CD4-positive, CD25-positive, alpha-beta regulatory T cell (primary cell): ENCODE measurements around the gene DSTN. TPM values are rescaled to one million over a fixed set of nuclear protein-coding genes. Genes with fewer than 3 reads are reported as not detected.

Experiments
- ATAC-seq, 2 donors: fragments of 150-1000 bp; cut with Tn5 transposase; one replicate each; pipeline ENCODE4 v1.10.0; 2021; ENCODE audit warnings: low read depth in 2 of 2, moderate number of reproducible peaks in 2 of 2, moderate library complexity in 1 of 2
- DNase-seq, 3 donors: peaks; one replicate each; pipeline versions ENCODE4 v3.0.0 to v3.0.0-alpha.2; 2012 to 2022; ENCODE audit warnings: mixed read lengths in 1 of 3
- H3K27ac ChIP-seq: one replicate; pipeline ENCODE4 v1.7.0; 2013; ENCODE audit warnings: mild to moderate bottlenecking, low read length; ENCODE audit not compliant: insufficient read depth, poor library complexity, severe bottlenecking
- H3K27me3 ChIP-seq: one replicate; pipeline ENCODE4 v1.7.0; 2013; ENCODE audit warnings: low read length; ENCODE audit not compliant: control insufficient read depth, insufficient read depth
- H3K36me3 ChIP-seq: one replicate; pipeline ENCODE4 v1.7.0; 2013; ENCODE audit warnings: mild to moderate bottlenecking, low read length, moderate library complexity; ENCODE audit not compliant: control insufficient read depth, insufficient read depth
- H3K4me1 ChIP-seq: 2 replicates; pipeline ENCODE4 v1.7.0; 2013; ENCODE audit warnings: mild to moderate bottlenecking, low read length; ENCODE audit not compliant: insufficient read depth, control insufficient read depth, poor library complexity, severe bottlenecking
- H3K4me3 ChIP-seq: one replicate; pipeline ENCODE4 v1.7.0; 2013; ENCODE audit warnings: low read depth, mild to moderate bottlenecking, low read length, moderate library complexity
- H3K9me3 ChIP-seq, 2 experiments: 1 replicate in 1 of 2; 2 replicates in 1 of 2; pipeline ENCODE4 v1.7.0; 2013; ENCODE audit warnings: low read length in 2 of 2, mild to moderate bottlenecking in 1 of 2, moderate library complexity in 1 of 2; ENCODE audit not compliant: control insufficient read depth in 2 of 2
- H3K27ac Mint-ChIP-seq, 3 donors: one replicate each; pipeline ENCODE4 v1.8.0; 2020 to 2022; ENCODE audit warnings: mild to moderate bottlenecking in 3 of 3, mixed read lengths in 3 of 3, moderate library complexity in 2 of 3
- H3K27me3 Mint-ChIP-seq: one replicate; pipeline ENCODE4 v1.8.0; 2022; ENCODE audit warnings: mild to moderate bottlenecking, mixed read lengths
- H3K36me3 Mint-ChIP-seq: one replicate; pipeline ENCODE4 v1.8.0; 2020; ENCODE audit warnings: mixed read lengths
- H3K4me1 Mint-ChIP-seq, 4 donors: one replicate each; pipeline ENCODE4 v1.8.0; 2020 to 2022; ENCODE audit warnings: mixed read lengths in 4 of 4, mild to moderate bottlenecking in 1 of 4
- H3K4me3 Mint-ChIP-seq, 4 donors: one replicate each; pipeline ENCODE4 v1.8.0; 2020 to 2022; ENCODE audit warnings: mild to moderate bottlenecking in 4 of 4, mixed read lengths in 4 of 4, moderate library complexity in 3 of 4
- H3K9me3 Mint-ChIP-seq, 7 donors: one replicate each; pipeline ENCODE4 v1.8.0; 2020 to 2022; ENCODE audit warnings: mixed read lengths in 7 of 7, mild to moderate bottlenecking in 3 of 7, moderate library complexity in 2 of 7
- polyA plus RNA-seq, 4 donors: library from polyadenylated mRNA; unstranded; fragments of 300-500 nt; fragmentation: Illumina TruSeq; gene quantifications; one replicate each; pipeline ENCODE4 v1.2.3, GENCODE V29; 2021
- total RNA-seq: library from RNA; stranded (reverse); gene quantifications from one replicate; pipeline ENCODE4 v1.2.3, GENCODE V29; 2022

DSTN gene
- total and polyA plus RNA-seq, 5 donors from 2014 or later = 50.6 to 145 (median 106) TPM

DNA sequence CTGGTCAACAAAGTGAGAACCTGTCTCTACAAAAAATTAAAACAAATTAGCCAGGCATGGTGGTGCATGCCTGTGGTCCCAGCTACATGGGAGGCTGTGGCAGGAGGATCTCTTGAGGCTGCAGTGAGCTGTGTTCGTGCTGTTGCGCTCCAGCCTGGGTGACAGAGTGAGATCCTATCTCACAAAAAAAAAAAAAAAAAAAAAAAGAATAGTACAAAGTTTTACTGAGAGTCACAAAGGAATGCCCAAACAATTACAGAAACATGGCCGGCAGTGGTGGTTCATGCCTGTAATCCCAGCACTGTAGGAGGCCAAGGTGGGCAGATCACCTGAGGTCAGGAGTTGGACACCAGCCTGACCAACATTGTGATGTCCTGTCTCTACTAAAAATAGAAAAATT is 14.8 kb upstream of the DSTN start:
- no peaks in the 10 kb centered on the region for H3K27me3 ChIP-seq
- no peaks in the 10 kb centered on the region for H3K9me3 ChIP-seq
- no peaks in the 10 kb centered on the region for H3K4me1 ChIP-seq
- no peak for ATAC-seq
- H3K27me3 Mint-ChIP-seq = peaks cover 6% of the 10 kb centered on the region
- no peaks in the 10 kb centered on the region for H3K4me1 Mint-ChIP-seq
- peaks cover 0 to 2% (median 0%) of the 10 kb centered on the region in 7 donors for H3K9me3 Mint-ChIP-seq
- H3K36me3 Mint-ChIP-seq = no peaks in the 10 kb centered on the region
- H3K4me3 Mint-ChIP-seq = no peak overlapping the region
- no peak for DNase-seq
- H3K27ac ChIP-seq = no peak overlapping the region
- H3K36me3 ChIP-seq = no peaks in the 10 kb centered on the region
- H3K27ac Mint-ChIP-seq = no peak overlapping the region
- no peak overlapping the region for H3K4me3 ChIP-seq

DNA sequence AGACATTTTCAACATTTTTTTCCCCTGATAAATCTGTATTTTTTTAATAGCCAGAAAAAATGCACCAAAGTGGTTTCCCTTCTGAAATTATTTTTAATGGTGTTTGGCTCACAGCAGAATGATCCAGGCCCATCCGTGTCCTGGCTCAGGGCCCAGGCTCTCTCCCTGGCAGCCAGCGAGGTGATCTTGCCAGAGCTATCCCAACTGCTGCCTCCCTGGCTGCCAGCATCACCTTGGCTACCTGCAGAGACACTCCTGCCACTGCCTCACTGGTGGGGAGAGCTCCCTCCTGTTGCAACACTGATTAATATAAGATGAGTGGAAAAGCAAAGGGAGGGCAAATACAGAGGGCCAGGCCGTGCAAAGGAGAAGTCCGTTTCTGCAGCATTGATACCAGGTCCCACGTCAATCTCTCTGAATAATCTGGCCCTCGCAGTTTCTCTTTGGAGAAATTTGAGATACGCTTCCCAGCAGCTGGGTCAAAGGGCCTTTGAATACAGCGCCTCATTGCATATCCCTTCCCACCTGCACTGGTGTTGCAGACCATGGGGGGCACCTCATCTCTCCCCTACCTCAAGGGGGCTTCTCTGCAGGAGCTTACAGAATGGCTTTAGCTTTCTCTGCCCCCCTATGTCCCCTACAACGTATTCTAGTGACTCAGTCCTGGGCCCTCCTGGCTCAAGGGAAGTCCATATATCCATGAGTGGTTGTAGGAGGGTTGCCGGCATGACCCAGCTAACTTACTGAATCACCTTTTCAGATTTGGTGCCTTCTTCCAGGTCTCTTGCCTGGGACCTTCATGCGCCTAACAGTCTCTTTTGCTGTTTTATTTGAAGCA is 12.8 kb upstream of the DSTN start:
- no peaks in the 10 kb centered on the region for H3K4me1 Mint-ChIP-seq
- H3K27me3 ChIP-seq = no peaks in the 10 kb centered on the region
- DNase-seq (no peak), ATAC-seq (no peak)
- no peak overlapping the region for H3K4me3 ChIP-seq
- H3K36me3 ChIP-seq = no peaks in the 10 kb centered on the region
- H3K4me1 ChIP-seq = no peaks in the 10 kb centered on the region
- peaks cover 0 to 2% (median 0%) of the 10 kb centered on the region in 7 donors for H3K9me3 Mint-ChIP-seq
- no peaks in the 10 kb centered on the region for H3K9me3 ChIP-seq
- no peak overlapping the region for H3K4me3 Mint-ChIP-seq
- H3K27ac ChIP-seq = no peak overlapping the region
- no peaks in the 10 kb centered on the region for H3K36me3 Mint-ChIP-seq
- H3K27ac Mint-ChIP-seq = no peak overlapping the region
- H3K27me3 Mint-ChIP-seq = no peaks in the 10 kb centered on the region

DNA sequence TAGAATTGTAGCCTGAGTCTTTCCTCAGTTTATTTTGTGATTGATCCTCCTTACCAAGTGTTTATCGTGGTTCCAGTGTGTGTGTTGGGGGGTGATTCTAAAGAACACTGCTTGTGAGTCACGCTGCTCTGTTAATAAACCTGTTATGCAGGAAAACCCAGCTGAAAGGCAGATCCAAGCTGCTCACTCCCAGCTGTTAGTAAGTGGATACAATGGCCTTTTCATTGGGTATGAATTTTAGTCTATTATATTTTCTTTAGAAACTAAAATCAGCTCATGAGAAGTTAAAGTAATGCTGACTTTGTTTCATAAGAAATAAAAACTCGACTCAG is 12.2 kb upstream of the DSTN start:
- no peak overlapping the region for H3K4me3 ChIP-seq
- no peak overlapping the region for H3K27ac Mint-ChIP-seq
- H3K9me3 Mint-ChIP-seq = peaks cover 0 to 2% (median 0%) of the 10 kb centered on the region in 7 donors
- ATAC-seq (no peak), DNase-seq (no peak)
- no peaks in the 10 kb centered on the region for H3K9me3 ChIP-seq
- H3K4me1 Mint-ChIP-seq = no peaks in the 10 kb centered on the region
- no peaks in the 10 kb centered on the region for H3K36me3 ChIP-seq
- no peaks in the 10 kb centered on the region for H3K27me3 Mint-ChIP-seq
- H3K4me3 Mint-ChIP-seq = no peak overlapping the region
- H3K4me1 ChIP-seq = no peaks in the 10 kb centered on the region
- H3K27me3 ChIP-seq = no peaks in the 10 kb centered on the region
- no peak overlapping the region for H3K27ac ChIP-seq
- H3K36me3 Mint-ChIP-seq = no peaks in the 10 kb centered on the region

DNA sequence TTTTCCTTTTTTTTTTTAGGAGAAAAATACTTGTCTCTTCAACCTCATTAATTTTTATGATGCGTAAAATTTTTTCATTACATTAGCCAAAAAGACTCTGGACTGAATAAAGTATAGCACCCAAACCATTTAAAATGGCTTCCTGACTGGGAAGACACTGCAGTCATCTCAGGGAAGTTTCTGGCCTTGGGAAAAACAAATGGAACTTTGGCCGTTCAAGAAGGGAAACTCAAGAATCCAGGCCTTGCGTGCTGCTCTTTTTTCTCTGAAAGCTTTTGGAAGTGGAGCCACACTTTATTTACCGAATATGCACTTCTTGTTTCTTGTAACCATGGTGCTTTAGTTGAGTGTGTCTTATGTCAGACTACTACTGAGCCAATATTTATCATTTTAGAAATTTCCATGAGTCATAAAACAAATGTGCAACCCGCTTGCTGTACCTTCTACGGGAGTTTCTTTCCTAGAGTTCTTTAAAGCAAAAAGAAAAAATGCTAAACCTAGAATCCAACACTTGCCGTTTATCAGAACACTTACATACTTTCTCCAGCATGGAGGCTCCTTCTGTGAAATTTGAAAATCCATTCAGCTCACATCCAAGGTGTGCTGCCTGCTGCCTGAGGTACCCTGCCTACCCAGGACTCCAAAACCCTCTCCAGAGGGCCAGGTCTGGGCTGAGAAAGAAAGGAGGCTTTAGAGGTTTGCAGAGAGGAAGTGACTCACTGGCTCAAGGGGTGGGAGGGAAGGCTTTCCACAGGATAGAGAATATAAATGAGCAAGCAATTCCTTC is 11.5 kb upstream of the DSTN start:
- no peaks in the 10 kb centered on the region for H3K27me3 ChIP-seq
- Mint-ChIP-seq H3K27me3 (no peaks in the 10 kb centered on the region), H3K27ac (no peak overlapping the region), H3K4me3 (no peak overlapping the region), H3K4me1 (no peaks in the 10 kb centered on the region), H3K9me3 (peaks cover 0 to 2% (median 0%) of the 10 kb centered on the region in 7 donors), H3K36me3 (no peaks in the 10 kb centered on the region)
- no peaks in the 10 kb centered on the region for H3K9me3 ChIP-seq
- DNase-seq (no peak), ATAC-seq (no peak)
- no peak overlapping the region for H3K4me3 ChIP-seq
- no peak overlapping the region for H3K27ac ChIP-seq
- no peaks in the 10 kb centered on the region for H3K4me1 ChIP-seq
- no peaks in the 10 kb centered on the region for H3K36me3 ChIP-seq

DNA sequence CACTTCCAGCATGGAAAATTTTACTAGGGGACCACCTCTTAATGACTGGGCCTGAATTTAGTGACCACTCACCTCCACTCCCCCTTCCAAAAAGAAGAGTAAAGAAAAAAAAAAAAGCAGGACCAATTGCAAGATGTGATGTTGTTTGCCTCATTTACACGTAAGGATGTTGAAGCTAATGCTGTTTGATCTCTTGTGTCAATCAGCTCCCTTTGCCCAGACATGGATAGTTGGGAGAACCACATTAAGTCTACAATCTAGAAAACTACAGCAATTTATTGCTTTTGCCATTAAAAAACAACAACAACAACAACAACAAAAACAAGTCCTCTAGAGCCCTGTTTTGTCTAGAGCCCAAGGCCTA is 11.0 kb upstream of the DSTN start:
- no peaks in the 10 kb centered on the region for H3K4me1 Mint-ChIP-seq
- H3K27ac Mint-ChIP-seq = peak overlapping the region in 1 of 3 donors; percentile 5
- Histone ChIP-seq H3K27ac (no peak overlapping the region), H3K9me3 (no peaks in the 10 kb centered on the region), H3K27me3 (no peaks in the 10 kb centered on the region), H3K4me3 (no peak overlapping the region), H3K36me3 (no peaks in the 10 kb centered on the region), H3K4me1 (no peaks in the 10 kb centered on the region)
- peaks cover 4% of the 10 kb centered on the region for H3K27me3 Mint-ChIP-seq
- DNase-seq (no peak), ATAC-seq (no peak)
- H3K4me3 Mint-ChIP-seq = no peak overlapping the region
- H3K9me3 Mint-ChIP-seq = peaks cover 0 to 2% (median 0%) of the 10 kb centered on the region in 7 donors
- H3K36me3 Mint-ChIP-seq = no peaks in the 10 kb centered on the region

DNA sequence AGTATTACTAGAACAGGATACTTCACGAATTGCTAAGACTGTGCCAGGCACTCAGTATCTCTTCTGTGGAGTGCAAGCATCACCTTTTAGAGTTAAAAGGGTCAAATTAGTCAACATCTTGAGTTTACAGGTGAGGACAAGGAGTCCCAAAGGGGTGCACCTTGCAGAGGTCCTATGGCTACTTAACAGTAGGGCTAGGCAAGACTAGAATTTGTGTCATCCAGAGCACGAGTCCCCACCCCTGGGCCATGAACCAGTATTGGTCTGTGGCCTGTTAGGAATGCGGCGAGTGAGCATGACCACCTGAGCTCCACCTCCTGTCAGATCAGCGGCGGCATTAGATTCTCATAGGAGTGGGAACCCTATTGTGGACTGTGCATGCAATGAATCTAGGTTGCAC is 10.5 kb upstream of the DSTN start:
- Histone ChIP-seq H3K36me3 (no peaks in the 10 kb centered on the region), H3K27me3 (no peaks in the 10 kb centered on the region), H3K9me3 (no peaks in the 10 kb centered on the region), H3K4me1 (no peaks in the 10 kb centered on the region), H3K27ac (no peak overlapping the region), H3K4me3 (no peak overlapping the region)
- H3K9me3 Mint-ChIP-seq = peaks cover 0 to 2% (median 0%) of the 10 kb centered on the region in 7 donors
- no peak for DNase-seq
- H3K27ac Mint-ChIP-seq = no peak overlapping the region
- no peak for ATAC-seq
- no peak overlapping the region for H3K4me3 Mint-ChIP-seq
- H3K4me1 Mint-ChIP-seq = no peaks in the 10 kb centered on the region
- H3K36me3 Mint-ChIP-seq = no peaks in the 10 kb centered on the region
- H3K27me3 Mint-ChIP-seq = peaks cover 6% of the 10 kb centered on the region

DNA sequence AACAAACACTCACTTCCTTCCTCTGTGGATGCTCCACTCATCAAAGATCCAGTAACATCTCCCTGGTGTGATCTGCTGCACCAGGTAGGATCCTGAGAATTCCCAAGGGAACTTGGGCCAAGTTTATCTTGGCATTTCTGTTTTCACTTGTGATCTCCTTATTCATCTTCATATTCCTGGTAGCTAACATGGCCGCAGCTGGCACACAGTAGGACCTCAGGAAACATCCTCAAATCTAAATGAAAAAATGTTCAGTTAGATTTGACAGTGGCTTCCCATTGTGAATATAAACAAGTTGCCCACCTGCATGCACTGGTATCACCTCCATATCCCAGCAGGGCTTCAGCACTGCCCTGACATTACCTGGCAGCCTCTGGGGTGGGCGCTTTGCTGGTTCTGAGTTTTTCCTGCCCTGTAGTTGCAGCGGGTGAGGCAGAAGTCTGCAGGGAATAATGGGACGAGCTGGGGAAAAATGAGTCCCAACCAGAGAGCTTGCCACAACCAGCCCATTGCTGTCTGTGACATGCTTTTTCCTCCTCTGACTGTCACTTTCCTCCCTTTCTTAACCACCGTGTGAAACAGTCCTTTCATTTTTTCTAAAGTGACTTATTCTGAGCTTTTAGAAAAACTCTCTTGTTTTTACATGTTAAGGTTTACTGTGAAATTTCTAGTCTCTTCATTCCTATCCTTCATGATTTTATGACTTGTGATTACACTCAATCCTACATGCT is 9.4 kb upstream of the DSTN start:
- Histone ChIP-seq H3K36me3 (no peaks in the 10 kb centered on the region), H3K27ac (no peak overlapping the region), H3K27me3 (no peaks in the 10 kb centered on the region), H3K9me3 (no peaks in the 10 kb centered on the region), H3K4me1 (no peaks in the 10 kb centered on the region), H3K4me3 (no peak overlapping the region)
- Mint-ChIP-seq H3K27ac (no peak overlapping the region), H3K4me1 (no peaks in the 10 kb centered on the region), H3K9me3 (peaks cover 0 to 2% (median 0%) of the 10 kb centered on the region in 7 donors), H3K4me3 (no peak overlapping the region), H3K36me3 (no peaks in the 10 kb centered on the region), H3K27me3 (peaks cover 15% of the 10 kb centered on the region)
- no peak for ATAC-seq
- no peak for DNase-seq
